GM12864 (cell line): Measurements from ENCODE around the gene XCL2.

Experiments used
- DNase-seq: peaks from one replicate; pipeline ENCODE4 v3.0.0-alpha.2; 2011; ENCODE audit warnings: low read depth
- H3K4me3 ChIP-seq: 2 replicates; pipeline ENCODE4 v1.5.1; 2011; ENCODE audit warnings: mild to moderate bottlenecking, low read depth, low read length, control low read depth
- CTCF ChIP-seq: IDR thresholded peaks from 2 replicates; pipeline ENCODE4 v1.5.1; 2011; ENCODE audit warnings: low read depth, mild to moderate bottlenecking, moderate library complexity, low read length, control low read depth, inconsistent platforms; ENCODE audit errors: missing control alignments

The XCL2 gene

DNA sequence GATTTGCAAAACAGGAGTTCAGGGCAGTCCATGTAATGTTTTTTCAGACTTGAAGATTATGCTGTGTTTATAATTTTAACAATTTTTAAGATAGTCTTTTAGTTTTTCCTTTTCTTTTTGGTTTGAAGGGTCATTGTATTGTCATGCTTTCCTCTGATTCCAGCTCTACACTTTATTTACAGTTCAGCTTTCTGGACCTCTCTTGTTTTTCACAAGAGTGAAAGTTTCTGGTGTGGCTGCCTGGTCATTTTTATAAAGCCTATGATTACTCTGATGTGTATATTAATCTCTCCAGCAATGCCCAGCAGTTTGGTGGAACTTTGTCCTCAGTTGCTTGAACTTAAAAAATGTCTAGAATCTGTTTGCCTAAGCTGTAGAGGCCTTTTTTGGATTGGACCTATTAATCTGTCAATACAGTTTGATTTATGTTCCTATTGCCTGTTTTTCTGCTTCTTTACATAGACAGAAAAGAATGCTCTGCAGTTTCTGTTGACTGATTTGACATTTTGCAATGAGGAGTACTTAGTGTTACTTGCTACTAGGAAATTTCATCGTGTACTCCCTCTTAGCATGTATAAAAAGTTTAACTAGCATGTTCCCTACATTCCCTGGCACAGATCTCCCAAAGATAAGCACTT is 52.2 kb downstream of the XCL2 start:
- no peak for TF ChIP-seq CTCF
- H3K4me3 ChIP-seq = no peak overlapping the region
- DNase-seq = no peak
